Measurements from ENCODE around the gene RNU6-7.

The RNU6-7 gene
- 0 to 0.88 reads per million in 2 donors for total RNA-seq

GRCh38 chr14:32201816-32202490 is at the start of gene RNU6-7:
Gene RNU6-7 (plus strand): TSS chr14:32202045.
- peak in 4 of 5 experiments; percentile 6 to 51 (median 32) for DNase-seq

- no peak for DNase-seq
These were observed 35.8 kb upstream of the RNU6-7 start for GRCh38 chr14:32166029-32166428.

GRCh38 chr14:32166924-32167323 is 34.9 kb upstream of the RNU6-7 start:
- no peak for DNase-seq

GRCh38 chr14:32167907-32168306 is 33.9 kb upstream of the RNU6-7 start:
- no peak for DNase-seq

GRCh38 chr14:32169191-32169590 is 32.7 kb upstream of the RNU6-7 start:
- no peak for DNase-seq

- DNase-seq, result no peak
These were observed 30.4 kb upstream of the RNU6-7 start for GRCh38 chr14:32171469-32171868.

GRCh38 chr14:32183151-32184058 is 18.4 kb upstream of the RNU6-7 start:
- peak in 1 of 5 experiments; percentile 77 for DNase-seq

GRCh38 chr14:32185097-32185496 is 16.7 kb upstream of the RNU6-7 start:
- no peak for DNase-seq

- DNase-seq, result no peak
These were observed 15.6 kb upstream of the RNU6-7 start for GRCh38 chr14:32186248-32186647.

- no peak for DNase-seq
These were observed 12.0 kb upstream of the RNU6-7 start for GRCh38 chr14:32189811-32190210.

- DNase-seq, result no peak
These were observed 11.2 kb upstream of the RNU6-7 start for GRCh38 chr14:32190673-32191072.

GRCh38 chr14:32192712-32193373 is 9.0 kb upstream of the RNU6-7 start:
- no peak for DNase-seq

- DNase-seq, result peak in 1 of 5 experiments; percentile 18
These were observed 8.3 kb upstream of the RNU6-7 start for GRCh38 chr14:32193532-32193931.

- DNase-seq, result no peak
These were observed 6.2 kb upstream of the RNU6-7 start for GRCh38 chr14:32195636-32196035.

GRCh38 chr14:32197919-32198318 is 3.9 kb upstream of the RNU6-7 start:
- peak in 1 of 5 experiments; percentile 9 for DNase-seq

GRCh38 chr14:32200368-32201192 is 1.3 kb upstream of the RNU6-7 start:
- DNase-seq, result no peak

GRCh38 chr14:32201193-32201815 is 541 bp upstream of the RNU6-7 start:
- peak; percentile 52 to 70 (median 61) for DNase-seq

- DNase-seq, result no peak
These were observed 699 bp downstream of the RNU6-7 start for GRCh38 chr14:32202491-32202997.

GRCh38 chr14:32202998-32203882 is 1.4 kb downstream of the RNU6-7 start, which contains the start of gene RNU6-8:
Gene RNU6-8 (minus strand): TSS chr14:32203269.
- peak; percentile 67 to 91 (median 82) for DNase-seq

GRCh38 chr14:32203928-32204357 is 2.1 kb downstream of the RNU6-7 start:
- peak in 2 of 5 experiments; percentile 3 to 49 for DNase-seq
